HL-60 (cell line): ENCODE results near the gene UBE2QL1.

Experiments
- SPI1 ChIP-seq: IDR thresholded peaks from 2 replicates; pipeline ENCODE4 v1.6.1; 2012; ENCODE audit warnings: low read depth, mild to moderate bottlenecking, borderline replicate concordance
- TF ChIP-seq, protein P1 (sequence below): IDR thresholded peaks from one replicate; pipeline ENCODE4 v1.5.1; 2011; ENCODE audit warnings: low read length, control low read depth, inconsistent platforms; ENCODE audit not compliant: insufficient read depth

DNA sequence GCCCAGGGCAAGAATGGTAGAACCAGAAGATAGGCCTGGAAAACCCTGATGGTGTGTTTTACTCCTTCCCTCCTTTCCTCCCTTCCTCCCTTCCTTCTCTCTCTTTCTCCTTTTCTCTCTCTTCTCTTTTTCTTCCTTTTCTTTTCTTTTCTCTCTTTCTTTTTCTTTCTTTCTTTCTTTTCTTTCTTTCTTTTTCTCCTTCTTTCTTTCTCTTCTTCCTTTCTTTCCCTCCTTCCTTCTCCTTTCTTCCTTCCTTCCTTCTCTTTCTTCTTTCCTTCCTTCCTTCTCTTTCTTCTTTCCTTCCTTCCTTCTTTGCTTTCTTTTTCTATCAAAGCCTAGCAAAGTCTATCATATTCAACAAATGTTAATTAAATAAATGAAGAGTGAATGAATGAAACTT is 24.0 kb upstream of the UBE2QL1 start:
- TF ChIP-seq, protein P1, sequence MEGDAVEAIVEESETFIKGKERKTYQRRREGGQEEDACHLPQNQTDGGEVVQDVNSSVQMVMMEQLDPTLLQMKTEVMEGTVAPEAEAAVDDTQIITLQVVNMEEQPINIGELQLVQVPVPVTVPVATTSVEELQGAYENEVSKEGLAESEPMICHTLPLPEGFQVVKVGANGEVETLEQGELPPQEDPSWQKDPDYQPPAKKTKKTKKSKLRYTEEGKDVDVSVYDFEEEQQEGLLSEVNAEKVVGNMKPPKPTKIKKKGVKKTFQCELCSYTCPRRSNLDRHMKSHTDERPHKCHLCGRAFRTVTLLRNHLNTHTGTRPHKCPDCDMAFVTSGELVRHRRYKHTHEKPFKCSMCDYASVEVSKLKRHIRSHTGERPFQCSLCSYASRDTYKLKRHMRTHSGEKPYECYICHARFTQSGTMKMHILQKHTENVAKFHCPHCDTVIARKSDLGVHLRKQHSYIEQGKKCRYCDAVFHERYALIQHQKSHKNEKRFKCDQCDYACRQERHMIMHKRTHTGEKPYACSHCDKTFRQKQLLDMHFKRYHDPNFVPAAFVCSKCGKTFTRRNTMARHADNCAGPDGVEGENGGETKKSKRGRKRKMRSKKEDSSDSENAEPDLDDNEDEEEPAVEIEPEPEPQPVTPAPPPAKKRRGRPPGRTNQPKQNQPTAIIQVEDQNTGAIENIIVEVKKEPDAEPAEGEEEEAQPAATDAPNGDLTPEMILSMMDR: no peak
- TF ChIP-seq SPI1: no peak
